Astrocyte (in vitro differentiated cells and primary cell): ENCODE data around the gene LRMDA.

Experiments used
- CTCF ChIP-seq: IDR thresholded peaks from 2 replicates; pipeline ENCODE4 v1.5.1; 2011; ENCODE audit warnings: low read depth, mild to moderate bottlenecking, inconsistent platforms, low read length, moderate library complexity; ENCODE audit not compliant: insufficient read depth
- EZH2 ChIP-seq: IDR thresholded peaks from 2 replicates; pipeline ENCODE4 v1.6.1; 2012; ENCODE audit warnings: mild to moderate bottlenecking, low read length, inconsistent platforms; ENCODE audit not compliant: insufficient read depth

DNA sequence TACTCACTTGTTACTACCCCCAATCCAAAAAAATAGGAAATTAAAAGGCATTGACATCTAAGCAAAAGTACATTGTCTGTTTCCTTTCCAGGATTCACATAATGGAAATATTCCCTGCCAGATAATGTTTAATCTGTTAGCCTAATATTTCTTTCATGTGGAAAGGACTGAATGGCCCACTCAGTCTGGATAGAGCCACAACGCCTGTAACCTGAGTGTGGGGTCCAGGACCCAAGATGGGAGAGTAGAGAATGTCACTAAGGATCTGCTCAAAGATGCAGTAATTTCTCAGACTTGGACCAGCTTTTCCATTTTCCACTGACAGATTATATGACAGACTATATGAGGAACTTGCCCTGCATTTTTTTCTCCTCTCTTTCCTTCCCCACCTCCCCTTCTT lies 1117.3 kb downstream of the LRMDA start:
- TF ChIP-seq CTCF (no peak), EZH2 (no peak)
